NCI-H1436 treated with DMSO at 0.1 percent for 48 hours (cell line): ENCODE measurements around the gene STARD9.

Source experiments
- DNase-seq: peaks from one replicate; lab custom pipeline; 2025; lab: John Stamatoyannopoulos, UW

The STARD9 gene

GRCh38 chr15:42694398-42694797 is 119.0 kb downstream of the STARD9 start:
- no peak for DNase-seq

DNA sequence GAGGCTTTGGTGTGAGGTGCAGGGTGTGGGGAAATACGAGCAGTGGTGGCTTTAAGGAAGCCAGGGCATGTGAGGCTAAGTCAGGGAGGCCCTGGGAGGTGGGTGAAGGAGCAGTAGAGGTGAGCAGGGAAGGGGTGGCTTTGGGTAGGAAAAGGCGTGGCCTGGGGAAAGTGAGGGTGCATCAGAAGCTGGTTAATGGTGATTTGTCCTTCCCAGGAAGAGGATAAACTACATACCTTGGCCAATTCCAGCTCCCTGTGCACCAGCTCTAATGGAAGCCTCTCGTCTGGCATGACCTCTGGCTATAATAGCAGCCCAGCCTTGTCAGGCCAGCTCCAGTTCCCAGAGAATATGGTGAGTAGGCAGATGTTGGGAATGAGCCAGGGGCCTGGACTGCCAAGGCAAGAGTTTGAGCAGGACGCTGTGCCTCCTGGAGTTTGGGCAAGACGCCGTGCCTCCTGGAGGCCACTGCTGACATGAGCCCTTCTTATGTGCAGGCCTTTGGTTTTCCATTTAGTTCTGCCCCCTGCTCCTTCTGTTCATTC is 120.2 kb downstream of the STARD9 start:
- DNase-seq = no peak

DNA sequence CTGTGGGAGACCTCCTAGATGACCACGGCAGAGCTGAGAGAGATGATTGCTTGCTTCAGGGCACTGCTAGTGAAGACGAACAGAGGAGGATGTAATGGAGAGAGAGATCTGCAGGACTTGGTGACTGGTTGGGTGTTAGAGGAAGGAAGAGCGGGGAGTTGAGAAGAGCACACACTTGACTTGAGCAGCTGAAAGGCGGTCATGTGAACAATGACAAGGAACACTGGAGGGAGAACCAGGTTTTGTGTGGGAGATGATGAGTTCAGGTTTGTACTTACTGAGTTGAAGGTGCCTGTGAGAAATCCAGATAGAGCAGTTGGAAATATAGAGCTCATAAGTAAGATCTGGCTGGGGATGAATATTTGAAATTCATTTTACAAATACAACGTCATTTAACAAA is 121.2 kb downstream of the STARD9 start:
- no peak for DNase-seq

DNA sequence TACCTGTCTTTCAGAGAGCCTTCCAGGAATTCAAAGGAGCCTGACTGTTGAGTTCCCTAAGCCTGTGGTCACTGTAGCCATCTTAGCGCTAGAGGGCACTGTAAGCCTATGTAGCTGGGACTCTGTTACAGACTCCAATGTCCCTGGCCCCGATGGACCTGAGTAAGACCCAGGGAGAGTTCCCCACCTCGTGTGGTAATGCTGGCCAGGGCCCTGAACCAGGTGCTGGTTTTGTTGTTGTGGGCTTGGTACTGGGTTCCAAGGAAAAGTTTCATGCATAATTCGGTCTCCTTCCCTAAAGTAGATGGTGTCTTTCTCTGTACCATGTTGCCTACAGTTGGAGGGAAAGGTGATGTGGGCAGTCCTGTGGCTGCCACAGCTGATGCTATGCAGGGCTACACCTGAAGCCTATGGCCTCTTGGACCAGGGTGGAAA is 129.1 kb downstream of the STARD9 start:
- DNase-seq = no peak

- no peak for DNase-seq
Measured at GRCh38 chr15:42705336-42705735, 129.9 kb downstream of the STARD9 start.

- no peak for DNase-seq
Measured at GRCh38 chr15:42707068-42707467, 131.7 kb downstream of the STARD9 start.

- DNase-seq = no peak
Measured at GRCh38 chr15:42707873-42708544, 132.6 kb downstream of the STARD9 start.

- DNase-seq = no peak
Measured at GRCh38 chr15:42710662-42711061, 135.3 kb downstream of the STARD9 start.

DNA sequence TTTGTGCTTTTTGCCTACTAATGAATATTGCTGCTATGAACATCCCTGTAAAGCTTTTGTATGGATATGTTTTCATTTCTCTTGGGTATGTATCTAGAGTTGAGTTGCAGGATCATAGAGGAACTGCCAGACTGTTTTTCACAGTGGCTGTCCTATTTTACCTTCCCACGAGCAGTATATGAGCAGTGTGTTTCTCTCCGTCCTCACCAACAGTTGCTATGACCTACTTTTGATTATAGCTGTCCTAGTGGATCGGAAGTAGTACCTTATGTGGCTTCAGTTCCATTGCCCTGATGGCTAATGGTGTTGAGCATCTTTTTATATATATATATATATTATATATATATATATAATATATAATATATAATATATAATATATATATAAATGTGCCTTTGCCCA is 136.3 kb downstream of the STARD9 start:
- no peak for DNase-seq

- no peak for DNase-seq
Measured at GRCh38 chr15:42712584-42712983, 137.2 kb downstream of the STARD9 start.

DNA sequence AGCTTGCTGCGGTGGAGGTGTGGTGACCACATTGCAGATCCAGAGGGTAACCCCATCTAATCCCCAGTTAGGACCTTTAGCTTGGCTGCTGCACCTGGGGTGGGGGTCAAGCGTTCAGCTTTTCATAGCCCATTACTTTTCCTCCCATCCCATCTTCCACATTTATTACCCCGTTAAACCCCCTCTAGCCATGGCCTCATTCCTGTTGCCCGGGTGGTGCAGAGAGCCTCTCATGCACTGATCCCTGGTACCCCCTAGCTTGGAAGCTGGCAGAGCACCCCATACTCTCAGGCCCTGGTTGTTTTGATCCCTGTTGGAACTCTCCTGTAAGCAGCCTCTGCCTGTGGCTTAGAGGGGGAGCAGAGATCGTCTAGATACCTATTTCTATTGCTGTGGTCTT is 140.7 kb downstream of the STARD9 start:
- DNase-seq = no peak

GRCh38 chr15:42716626-42717025 is 141.2 kb downstream of the STARD9 start:
- no peak for DNase-seq

DNA sequence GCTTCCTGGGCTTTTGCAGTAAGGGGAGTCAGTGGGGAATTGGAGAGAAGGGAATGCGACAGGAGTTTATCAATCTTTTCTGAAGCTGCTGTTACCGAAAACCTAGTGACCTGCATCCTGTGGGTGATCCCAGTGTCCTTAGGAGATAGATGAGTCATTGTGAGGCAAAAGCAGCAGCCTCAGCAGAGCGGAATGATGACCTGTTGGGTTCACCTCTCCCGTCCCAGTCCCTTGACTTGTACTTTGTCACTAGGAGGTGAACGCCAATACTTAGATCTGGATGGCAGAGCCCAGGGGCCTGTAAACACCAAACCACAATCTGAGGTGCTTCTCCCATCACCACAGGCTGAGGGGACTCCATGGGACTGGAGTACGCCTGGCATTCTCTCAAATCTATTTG is 143.6 kb downstream of the STARD9 start:
- no peak for DNase-seq

DNA sequence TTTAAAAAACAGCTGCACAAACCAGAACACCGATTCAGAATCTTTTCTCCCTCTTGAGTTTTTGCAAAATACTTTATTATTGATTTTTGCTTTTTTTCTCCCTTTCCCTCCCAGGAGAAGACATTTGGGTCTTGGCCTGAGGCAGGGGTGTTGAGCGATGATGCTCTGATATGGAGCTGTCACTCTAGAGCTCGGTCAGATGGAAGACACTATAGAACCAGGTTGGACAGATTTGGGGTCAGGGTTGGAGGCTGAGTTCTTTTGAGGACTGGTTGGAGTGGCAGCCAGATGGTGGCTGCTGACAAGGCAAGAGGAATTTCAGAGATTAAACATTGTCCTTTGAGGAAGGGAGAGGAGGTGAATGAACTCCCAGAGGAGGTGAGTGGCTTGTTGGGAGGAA is 144.7 kb downstream of the STARD9 start:
- no peak for DNase-seq

DNA sequence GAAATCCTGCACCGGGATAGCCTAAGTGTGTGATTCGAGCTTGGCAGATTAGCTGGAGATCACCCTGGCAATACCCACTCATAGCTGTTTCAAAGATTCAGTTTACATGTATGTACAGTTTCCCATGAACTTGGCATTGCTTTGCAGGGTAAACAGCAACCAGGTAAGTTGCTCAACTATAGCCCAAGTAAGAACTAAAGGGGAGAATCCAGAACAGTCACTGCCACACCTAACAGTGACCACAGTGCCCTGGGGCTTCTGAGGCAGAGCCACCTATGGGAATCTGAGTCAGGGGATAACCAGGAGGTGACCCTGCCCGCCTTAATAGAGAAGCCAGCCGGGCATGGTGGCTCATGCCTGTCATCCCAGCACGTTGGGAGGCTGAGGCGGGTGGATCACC is 145.6 kb downstream of the STARD9 start:
- DNase-seq = no peak

GRCh38 chr15:42721916-42722315 is 146.5 kb downstream of the STARD9 start:
- no peak for DNase-seq

DNA sequence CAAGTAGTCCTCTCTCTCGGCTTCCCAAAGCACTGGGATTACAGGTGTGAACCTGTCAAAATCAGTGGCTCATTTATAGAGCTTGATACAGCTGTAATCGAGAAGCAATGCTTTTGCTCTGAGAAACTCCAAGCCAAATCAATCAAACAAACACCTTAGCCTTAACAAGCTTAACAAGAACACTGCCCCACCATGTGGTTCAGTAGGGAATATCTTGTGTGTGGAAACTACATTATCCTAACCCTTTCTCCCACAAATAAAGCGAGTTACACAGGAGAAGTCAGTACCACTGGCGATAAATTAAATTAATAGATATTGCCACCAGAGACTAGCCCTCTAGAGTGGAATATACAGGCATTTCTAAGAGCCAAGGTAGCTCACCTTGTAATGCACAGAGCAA is 147.7 kb downstream of the STARD9 start:
- no peak for DNase-seq

DNA sequence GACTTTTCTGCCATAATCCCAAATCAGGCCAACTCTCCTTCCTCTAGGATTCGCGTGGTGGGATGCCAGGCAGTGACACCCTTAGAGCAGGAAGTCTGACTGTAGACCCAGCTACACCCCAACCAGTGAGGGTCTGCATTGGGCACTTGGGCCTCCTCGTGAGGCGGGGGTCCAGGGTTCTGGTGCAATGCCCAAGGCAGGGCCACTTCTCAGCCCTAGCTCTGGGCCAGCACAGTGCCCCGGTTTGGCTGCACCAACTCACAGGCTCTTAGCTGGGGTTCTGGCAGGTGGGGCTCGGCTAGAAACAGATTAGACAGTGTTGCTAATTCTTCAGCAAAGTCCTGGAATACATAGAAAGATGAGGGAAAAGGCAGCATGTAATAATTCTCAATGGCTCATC is 148.9 kb downstream of the STARD9 start:
- DNase-seq = no peak

GRCh38 chr15:42725331-42725903 is 150.0 kb downstream of the STARD9 start:
- DNase-seq = no peak

- DNase-seq = no peak
Measured at GRCh38 chr15:42726114-42726513, 150.7 kb downstream of the STARD9 start.

- no peak for DNase-seq
Measured at GRCh38 chr15:42727750-42728381, 152.5 kb downstream of the STARD9 start.

- no peak for DNase-seq
Measured at GRCh38 chr15:42728560-42728959, 153.2 kb downstream of the STARD9 start.

DNA sequence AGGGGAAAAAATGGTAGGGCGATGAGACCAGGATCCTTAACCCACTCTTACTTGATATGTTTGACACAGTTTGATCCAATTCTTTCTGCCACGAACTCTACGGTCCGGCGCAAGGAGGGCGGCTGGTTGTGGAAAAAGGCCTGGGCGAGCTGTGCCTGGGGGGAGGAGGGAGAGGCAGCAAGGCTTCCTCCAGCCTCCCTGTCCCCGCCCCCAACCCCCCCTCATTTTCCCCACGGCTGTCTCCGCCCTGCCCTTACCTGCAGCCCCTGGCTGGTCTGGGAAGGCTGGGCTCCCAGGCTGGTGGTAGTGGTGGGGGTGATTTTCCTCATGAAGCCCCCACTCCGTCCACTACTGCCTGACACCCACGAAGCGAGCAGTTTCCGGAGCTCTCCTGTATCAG is 153.6 kb downstream of the STARD9 start:
- DNase-seq = no peak
